HepG2 (cell line): ENCODE measurements around the gene TOGARAM1. TPM values are rescaled to one million over a fixed set of nuclear protein-coding genes. Genes with fewer than 3 reads are reported as not detected.

Experiments used
- HOXA9 ChIP-seq: sonication (generic); formaldehyde crosslinking; IDR thresholded peaks from 2 replicates; pipeline ENCODE4 v1.8.1; 2022; ENCODE audit warnings: missing genetic modification reagents, mild to moderate bottlenecking, moderate library complexity, borderline replicate concordance
- KLF12 ChIP-seq: sonication (generic); formaldehyde crosslinking; IDR thresholded peaks from 2 replicates; pipeline ENCODE4 v1.4.0; 2020; ENCODE audit warnings: missing genetic modification reagents, borderline replicate concordance
- MIER3 ChIP-seq: IDR thresholded peaks from 2 replicates; pipeline ENCODE4 v1.6.1; 2016; ENCODE audit warnings: missing compliant biosample characterization, borderline replicate concordance
- MZF1 ChIP-seq: sonication (generic); formaldehyde crosslinking; IDR thresholded peaks from 2 replicates; pipeline ENCODE4 v1.8.1; 2023; ENCODE audit warnings: mild to moderate bottlenecking, missing genetic modification reagents, borderline replicate concordance
- SNRNP70 ChIP-seq: fragments of 200-400 bp; formaldehyde crosslinking; IDR thresholded peaks from 2 replicates; pipeline ENCODE4 v1.6.1; 2017; ENCODE audit warnings: mild to moderate bottlenecking, low read depth, low read length, moderate library complexity
- ZBTB3 ChIP-seq: sonication (generic); formaldehyde crosslinking; IDR thresholded peaks from 2 replicates; pipeline ENCODE4 v1.4.0; 2020; ENCODE audit warnings: low read depth, mild to moderate bottlenecking, moderate library complexity, missing genetic modification reagents, borderline replicate concordance
- ZBTB42 ChIP-seq: sonication (generic); formaldehyde crosslinking; IDR thresholded peaks from 2 replicates; pipeline ENCODE4 v1.5.0; 2020; ENCODE audit warnings: mild to moderate bottlenecking, missing genetic modification reagents
- ZNF121 ChIP-seq: sonication (generic); formaldehyde crosslinking; IDR thresholded peaks from 2 replicates; pipeline ENCODE4 v1.5.0; 2020; ENCODE audit warnings: mild to moderate bottlenecking, missing genetic modification reagents
- ZNF292 ChIP-seq: sonication (generic); formaldehyde crosslinking; IDR thresholded peaks from 2 replicates; pipeline ENCODE4 v1.8.1; 2022; ENCODE audit warnings: mild to moderate bottlenecking, low read depth, missing genetic modification reagents, borderline replicate concordance
- ZNF382 ChIP-seq: sonication (generic); formaldehyde crosslinking; IDR thresholded peaks from 2 replicates; pipeline ENCODE4 v1.5.0; 2020; ENCODE audit warnings: missing genetic modification reagents, mild to moderate bottlenecking, borderline replicate concordance
- ZNF530 ChIP-seq: sonication (generic); formaldehyde crosslinking; IDR thresholded peaks from 2 replicates; pipeline ENCODE4 v1.5.0; 2020; ENCODE audit warnings: low read depth, mild to moderate bottlenecking, missing genetic modification reagents
- ZNF549 ChIP-seq: sonication (generic); formaldehyde crosslinking; IDR thresholded peaks from 2 replicates; pipeline ENCODE4 v1.5.0; 2020; ENCODE audit warnings: missing genetic modification reagents
- ZNF557 ChIP-seq: sonication (generic); formaldehyde crosslinking; IDR thresholded peaks from 2 replicates; pipeline ENCODE4 v1.4.0; 2020; ENCODE audit warnings: missing genetic modification reagents
- polyA plus RNA-seq, 8 experiments: library from polyadenylated mRNA; depleted of rRNA in 3 of 8; stranded (reverse) in 7 of 8; unstranded in 1 of 8; fragments of >200 nt; fragmentation: Illumina TruSeq in 4 of 8; extraction: Trizol in 4 of 8; gene quantifications; 2 replicates each; pipeline versions ENCODE4 v1.2.1 to v1.2.3, GENCODE V29; 2011 to 2016; ENCODE audit warnings: low read depth in 4 of 8, missing spikeins in 1 of 8, mixed read lengths in 1 of 8; ENCODE audit not compliant: insufficient read depth in 1 of 8
- total RNA-seq, 5 experiments: library from RNA; depleted of rRNA; stranded (reverse); fragments of >200 nt; fragmentation: Illumina TruSeq; extraction: Trizol; gene quantifications; 2 replicates each; pipeline ENCODE4 v1.2.3, GENCODE V29; 2016; ENCODE audit warnings: low read depth in 1 of 5
- TF ChIP-seq, protein P1 (sequence below): sonication (generic); formaldehyde crosslinking; IDR thresholded peaks from 2 replicates; pipeline ENCODE4 v1.5.1; 2020; ENCODE audit warnings: missing genetic modification reagents, mild to moderate bottlenecking, borderline replicate concordance
- TF ChIP-seq, protein P2 (sequence below): sonication (generic); formaldehyde crosslinking; IDR thresholded peaks from 2 replicates; pipeline ENCODE4 v1.5.1; 2020; ENCODE audit warnings: mild to moderate bottlenecking, missing genetic modification reagents, moderate library complexity
- TF ChIP-seq, protein P3 (sequence below): sonication (generic); formaldehyde crosslinking; IDR thresholded peaks from 2 replicates; pipeline ENCODE4 v1.4.0; 2020; ENCODE audit warnings: missing genetic modification reagents
- TF ChIP-seq, protein P4 (sequence below): IDR thresholded peaks from 2 replicates; pipeline ENCODE4 v1.6.1; 2016; ENCODE audit warnings: low read depth, missing genetic modification reagents, missing compliant biosample characterization

The TOGARAM1 gene
- total and polyA plus RNA-seq, 2 of the 13 experiments (the other 11 are each of a cell fraction or from before 2014, with no cell fraction given): 5.6 to 9.8 TPM

DNA sequence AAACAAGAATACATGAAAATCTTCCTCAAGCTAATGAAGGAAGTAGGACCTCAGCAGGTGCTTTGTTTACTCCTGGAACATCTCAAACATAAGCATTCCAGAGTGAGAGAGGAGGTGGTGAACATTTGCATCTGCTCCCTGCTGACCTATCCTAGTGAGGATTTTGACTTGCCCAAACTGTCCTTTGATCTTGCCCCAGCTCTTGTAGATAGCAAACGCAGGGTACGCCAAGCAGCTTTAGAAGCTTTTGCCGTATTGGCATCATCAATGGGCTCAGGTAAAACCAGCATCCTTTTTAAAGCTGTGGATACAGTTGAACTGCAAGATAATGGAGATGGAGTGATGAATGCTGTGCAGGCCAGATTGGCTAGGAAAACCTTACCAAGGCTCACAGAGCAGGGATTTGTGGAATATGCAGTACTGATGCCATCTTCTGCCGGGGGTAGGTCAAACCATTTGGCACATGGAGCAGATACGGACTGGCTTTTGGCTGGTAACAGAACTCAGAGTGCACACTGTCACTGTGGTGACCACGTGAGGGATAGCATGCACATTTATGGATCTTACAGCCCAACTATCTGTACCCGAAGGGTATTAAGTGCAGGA lies 1.9 kb downstream of the TOGARAM1 start (continued):
- TF ChIP-seq, protein P1, sequence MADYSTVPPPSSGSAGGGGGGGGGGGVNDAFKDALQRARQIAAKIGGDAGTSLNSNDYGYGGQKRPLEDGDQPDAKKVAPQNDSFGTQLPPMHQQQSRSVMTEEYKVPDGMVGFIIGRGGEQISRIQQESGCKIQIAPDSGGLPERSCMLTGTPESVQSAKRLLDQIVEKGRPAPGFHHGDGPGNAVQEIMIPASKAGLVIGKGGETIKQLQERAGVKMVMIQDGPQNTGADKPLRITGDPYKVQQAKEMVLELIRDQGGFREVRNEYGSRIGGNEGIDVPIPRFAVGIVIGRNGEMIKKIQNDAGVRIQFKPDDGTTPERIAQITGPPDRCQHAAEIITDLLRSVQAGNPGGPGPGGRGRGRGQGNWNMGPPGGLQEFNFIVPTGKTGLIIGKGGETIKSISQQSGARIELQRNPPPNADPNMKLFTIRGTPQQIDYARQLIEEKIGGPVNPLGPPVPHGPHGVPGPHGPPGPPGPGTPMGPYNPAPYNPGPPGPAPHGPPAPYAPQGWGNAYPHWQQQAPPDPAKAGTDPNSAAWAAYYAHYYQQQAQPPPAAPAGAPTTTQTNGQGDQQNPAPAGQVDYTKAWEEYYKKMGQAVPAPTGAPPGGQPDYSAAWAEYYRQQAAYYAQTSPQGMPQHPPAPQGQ (CRISPR knock-in tag): no peak
- TF ChIP-seq, protein P2, sequence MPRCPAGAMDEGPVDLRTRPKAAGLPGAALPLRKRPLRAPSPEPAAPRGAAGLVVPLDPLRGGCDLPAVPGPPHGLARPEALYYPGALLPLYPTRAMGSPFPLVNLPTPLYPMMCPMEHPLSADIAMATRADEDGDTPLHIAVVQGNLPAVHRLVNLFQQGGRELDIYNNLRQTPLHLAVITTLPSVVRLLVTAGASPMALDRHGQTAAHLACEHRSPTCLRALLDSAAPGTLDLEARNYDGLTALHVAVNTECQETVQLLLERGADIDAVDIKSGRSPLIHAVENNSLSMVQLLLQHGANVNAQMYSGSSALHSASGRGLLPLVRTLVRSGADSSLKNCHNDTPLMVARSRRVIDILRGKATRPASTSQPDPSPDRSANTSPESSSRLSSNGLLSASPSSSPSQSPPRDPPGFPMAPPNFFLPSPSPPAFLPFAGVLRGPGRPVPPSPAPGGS: no peak
- TF ChIP-seq ZNF292 (CRISPR knock-in tag) (peak; percentile 53; the same call in 1 of the 2 replicates), ZNF557 (CRISPR knock-in tag) (no peak), ZNF530 (no peak), ZNF549 (CRISPR knock-in tag) (no peak), MIER3 (CRISPR knock-in tag) (no peak), HOXA9 (CRISPR knock-in tag) (no peak), ZNF121 (CRISPR knock-in tag) (no peak), KLF12 (CRISPR knock-in tag) (no peak), ZNF382 (no peak), SNRNP70 (no peak), ZBTB3 (CRISPR knock-in tag) (no peak), ZBTB42 (CRISPR knock-in tag) (no peak), MZF1 (CRISPR knock-in tag) (no peak)
- TF ChIP-seq, protein P3, sequence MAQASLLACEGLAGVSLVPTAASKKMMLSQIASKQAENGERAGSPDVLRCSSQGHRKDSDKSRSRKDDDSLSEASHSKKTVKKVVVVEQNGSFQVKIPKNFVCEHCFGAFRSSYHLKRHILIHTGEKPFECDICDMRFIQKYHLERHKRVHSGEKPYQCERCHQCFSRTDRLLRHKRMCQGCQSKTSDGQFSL (CRISPR knock-in tag): no peak
- TF ChIP-seq, protein P4, sequence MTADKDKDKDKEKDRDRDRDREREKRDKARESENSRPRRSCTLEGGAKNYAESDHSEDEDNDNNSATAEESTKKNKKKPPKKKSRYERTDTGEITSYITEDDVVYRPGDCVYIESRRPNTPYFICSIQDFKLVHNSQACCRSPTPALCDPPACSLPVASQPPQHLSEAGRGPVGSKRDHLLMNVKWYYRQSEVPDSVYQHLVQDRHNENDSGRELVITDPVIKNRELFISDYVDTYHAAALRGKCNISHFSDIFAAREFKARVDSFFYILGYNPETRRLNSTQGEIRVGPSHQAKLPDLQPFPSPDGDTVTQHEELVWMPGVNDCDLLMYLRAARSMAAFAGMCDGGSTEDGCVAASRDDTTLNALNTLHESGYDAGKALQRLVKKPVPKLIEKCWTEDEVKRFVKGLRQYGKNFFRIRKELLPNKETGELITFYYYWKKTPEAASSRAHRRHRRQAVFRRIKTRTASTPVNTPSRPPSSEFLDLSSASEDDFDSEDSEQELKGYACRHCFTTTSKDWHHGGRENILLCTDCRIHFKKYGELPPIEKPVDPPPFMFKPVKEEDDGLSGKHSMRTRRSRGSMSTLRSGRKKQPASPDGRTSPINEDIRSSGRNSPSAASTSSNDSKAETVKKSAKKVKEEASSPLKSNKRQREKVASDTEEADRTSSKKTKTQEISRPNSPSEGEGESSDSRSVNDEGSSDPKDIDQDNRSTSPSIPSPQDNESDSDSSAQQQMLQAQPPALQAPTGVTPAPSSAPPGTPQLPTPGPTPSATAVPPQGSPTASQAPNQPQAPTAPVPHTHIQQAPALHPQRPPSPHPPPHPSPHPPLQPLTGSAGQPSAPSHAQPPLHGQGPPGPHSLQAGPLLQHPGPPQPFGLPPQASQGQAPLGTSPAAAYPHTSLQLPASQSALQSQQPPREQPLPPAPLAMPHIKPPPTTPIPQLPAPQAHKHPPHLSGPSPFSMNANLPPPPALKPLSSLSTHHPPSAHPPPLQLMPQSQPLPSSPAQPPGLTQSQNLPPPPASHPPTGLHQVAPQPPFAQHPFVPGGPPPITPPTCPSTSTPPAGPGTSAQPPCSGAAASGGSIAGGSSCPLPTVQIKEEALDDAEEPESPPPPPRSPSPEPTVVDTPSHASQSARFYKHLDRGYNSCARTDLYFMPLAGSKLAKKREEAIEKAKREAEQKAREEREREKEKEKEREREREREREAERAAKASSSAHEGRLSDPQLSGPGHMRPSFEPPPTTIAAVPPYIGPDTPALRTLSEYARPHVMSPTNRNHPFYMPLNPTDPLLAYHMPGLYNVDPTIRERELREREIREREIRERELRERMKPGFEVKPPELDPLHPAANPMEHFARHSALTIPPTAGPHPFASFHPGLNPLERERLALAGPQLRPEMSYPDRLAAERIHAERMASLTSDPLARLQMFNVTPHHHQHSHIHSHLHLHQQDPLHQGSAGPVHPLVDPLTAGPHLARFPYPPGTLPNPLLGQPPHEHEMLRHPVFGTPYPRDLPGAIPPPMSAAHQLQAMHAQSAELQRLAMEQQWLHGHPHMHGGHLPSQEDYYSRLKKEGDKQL: no peak
